GM18505 (cell line): Measurements from ENCODE around the gene GNRH2.

Experiments
- ATAC-seq: cut with Tn5 transposase; IDR thresholded peaks from one replicate; pipeline ENCODE4 v1.9.1; 2021; ENCODE audit not compliant: unreplicated experiment
- POLR2A ChIP-seq: IDR thresholded peaks from 4 replicates; pipeline ENCODE4 v1.6.1; 2011; ENCODE audit warnings: borderline replicate concordance; ENCODE audit not compliant: insufficient read depth, insufficient read length; ENCODE audit errors: extremely low read depth

The GNRH2 gene

DNA sequence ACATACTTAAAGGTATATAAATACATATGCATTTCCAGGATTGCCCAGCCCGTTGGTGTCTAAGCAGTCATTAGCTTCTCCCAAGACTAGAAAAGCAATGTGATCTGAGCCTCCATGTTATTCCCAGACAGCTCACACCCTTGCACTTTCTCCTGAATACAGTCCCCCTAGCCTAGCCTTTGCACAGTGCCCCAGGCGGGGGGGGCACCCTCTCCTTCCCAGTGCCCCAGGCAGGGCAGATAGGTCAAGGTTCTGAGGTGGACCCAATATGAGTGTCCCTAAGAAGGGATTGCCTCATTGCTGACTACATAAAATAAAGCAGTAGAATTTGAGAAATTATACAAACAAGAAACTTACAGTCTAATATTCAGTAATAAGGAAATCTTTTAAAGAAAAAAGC is 15.4 kb upstream of the GNRH2 start:
- no peak for ATAC-seq
- TF ChIP-seq POLR2A, result no peak

DNA sequence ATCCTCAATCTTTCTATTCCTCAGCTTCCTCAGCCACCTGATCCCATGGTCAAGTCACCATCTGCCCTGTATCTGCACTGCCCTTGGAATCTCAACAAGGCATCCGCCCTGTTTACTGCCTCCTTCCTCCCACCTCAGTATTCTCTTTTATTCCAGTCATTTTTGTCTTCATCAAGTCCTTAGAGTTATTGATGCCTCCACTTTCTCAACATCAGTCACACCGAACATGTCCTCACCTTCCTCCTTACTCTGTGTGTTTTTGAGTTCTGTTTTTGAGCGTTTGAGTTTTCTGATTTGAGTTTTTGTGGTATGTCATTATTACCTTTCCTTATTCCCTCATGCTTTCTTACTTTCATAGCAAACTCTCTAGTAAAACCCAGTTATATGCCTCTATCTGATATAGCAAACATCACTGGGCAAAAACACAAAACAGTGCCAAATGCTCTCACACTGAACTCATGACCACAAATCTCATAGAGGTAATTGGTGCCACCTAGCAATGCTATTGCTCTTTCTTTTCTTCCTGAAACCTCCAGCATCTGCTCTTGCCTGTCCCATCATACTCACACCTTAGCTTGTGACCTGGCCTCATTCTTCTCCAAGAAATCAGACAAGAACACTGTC is 11.8 kb upstream of the GNRH2 start:
- no peak for ATAC-seq
- TF ChIP-seq POLR2A, result no peak

DNA sequence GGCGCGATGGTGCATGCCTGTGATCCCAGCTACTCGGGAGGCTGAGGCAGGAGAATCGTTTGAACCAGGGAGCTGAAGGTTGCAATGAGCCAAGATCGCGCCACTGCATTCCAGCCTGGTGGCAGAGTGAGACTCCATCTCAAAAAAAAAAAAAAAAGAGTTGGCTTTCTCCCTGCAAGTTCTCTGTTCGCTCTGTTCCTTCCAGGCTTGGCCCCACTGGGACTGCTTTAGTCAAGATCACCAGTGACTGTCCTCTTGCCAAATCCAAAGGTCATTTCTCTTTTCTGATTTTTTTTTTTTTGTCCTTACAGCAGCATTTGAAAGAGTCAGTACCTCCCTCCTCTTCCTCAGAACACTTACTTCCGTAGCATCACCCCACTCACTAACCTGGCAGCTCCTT is 10.8 kb upstream of the GNRH2 start:
- no peak for ATAC-seq

DNA sequence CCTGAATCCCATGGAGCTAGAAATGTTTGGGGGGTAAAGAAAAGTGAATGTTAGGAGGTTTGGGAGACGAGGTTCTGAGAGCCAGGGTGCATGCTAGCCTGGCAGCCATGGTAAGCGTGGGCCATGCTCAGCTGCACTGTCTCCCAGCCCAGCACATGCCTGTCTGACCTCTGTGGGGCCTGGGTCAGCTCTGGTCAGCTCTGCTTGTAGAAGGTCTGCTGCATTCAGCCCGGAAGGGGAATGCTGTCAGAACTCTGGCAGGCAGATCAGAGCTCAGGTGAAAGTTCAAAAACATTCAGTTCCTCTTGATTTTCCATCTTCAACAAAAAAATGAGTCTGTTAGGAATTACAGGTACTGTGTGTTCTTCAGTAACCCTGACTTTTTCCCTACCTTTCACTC is 5.8 kb upstream of the GNRH2 start:
- ATAC-seq, result no peak
- no peak for TF ChIP-seq POLR2A

More for the DNA sequence above, 10.8 kb upstream of the GNRH2 start:
- TF ChIP-seq POLR2A, result no peak

DNA sequence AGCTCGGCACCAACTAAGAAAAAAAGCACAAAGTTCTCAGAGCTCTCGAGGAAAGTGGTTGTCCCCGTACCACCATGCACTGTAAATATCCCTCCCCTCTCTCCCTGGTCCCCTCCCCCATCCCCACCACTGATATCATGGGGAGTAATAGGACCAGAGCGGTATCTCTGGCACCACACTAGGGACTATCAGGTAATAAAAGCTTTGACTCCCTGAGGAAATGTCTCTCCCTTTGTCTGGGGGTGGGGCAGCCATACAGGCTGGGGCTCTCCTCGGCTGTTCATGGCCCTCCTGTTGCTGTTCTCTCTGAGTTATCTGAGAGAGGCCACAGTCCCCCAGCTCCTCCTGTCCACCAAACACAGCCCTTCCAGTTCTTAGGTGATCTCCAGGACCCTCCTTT is 5.0 kb upstream of the GNRH2 start:
- ATAC-seq, result no peak
- TF ChIP-seq POLR2A, result no peak

DNA sequence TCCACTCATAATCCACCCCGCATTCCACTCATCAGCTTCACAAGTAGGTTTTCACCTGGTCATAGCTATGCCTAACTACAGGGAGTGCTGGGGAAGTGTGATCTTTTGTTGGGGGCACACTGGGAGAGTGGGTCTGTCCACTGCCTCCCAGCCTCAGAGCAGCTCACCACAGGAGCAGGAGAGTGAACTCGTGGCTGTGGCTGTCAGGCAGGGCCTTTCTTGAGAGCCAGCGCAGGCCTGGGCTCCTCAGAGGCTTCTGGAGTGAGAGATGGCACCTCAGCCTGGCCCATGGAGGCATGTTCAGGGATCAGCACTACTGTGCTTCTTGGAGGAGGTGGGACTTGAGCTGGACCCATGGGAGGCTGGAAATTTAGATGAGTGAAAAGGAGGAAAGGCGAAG is 4.0 kb upstream of the GNRH2 start:
- TF ChIP-seq POLR2A, result no peak
- no peak for ATAC-seq

DNA sequence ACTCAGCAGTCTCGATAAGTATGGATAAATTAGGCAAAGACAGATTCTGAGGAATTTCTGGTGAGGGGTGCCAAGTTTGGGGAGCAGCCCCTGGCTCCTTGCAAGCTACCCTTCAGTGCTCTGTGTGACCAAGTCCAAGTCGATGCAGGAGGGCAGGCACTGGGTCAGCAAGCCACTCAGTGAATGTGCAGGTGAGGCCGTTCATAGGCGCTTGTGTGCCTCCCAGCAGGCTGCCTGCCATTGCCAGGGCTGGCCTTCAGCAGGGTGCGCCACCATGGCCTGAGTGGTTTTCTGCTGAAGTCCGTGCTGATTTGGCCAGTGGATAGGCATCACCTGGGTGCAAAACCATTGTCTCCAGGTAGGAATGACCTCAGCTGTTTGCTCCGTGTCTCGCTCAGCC is 3.3 kb upstream of the GNRH2 start:
- ATAC-seq, result no peak
- TF ChIP-seq POLR2A, result no peak

DNA sequence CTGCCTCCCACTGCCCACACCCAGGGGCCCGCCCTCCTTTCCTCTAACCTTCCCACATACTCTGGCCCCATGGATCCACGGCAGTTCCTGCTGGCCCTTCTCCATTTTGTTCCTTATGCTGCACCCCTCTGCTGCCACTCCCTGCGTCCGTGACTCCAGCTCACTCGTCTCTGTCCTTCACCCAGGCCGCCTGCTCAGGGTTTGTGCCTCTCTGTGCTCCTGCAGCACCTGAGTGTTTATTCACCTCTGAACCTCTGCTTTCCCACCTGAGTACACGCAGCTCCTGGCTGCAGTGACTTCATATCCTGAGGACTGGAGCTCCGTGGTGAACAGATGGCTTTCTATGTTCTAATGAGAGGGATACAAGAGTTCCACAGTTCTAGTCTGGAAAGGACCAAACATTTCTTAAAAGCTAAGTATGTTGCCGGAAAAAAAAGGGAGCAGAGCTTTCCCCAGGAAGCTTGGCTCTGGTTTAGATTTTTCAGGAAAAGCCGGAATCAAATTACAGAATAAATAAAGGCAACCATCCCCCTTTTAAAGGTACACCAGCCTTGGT is 1.5 kb upstream of the GNRH2 start:
- ATAC-seq, result no peak
- TF ChIP-seq POLR2A, result no peak

DNA sequence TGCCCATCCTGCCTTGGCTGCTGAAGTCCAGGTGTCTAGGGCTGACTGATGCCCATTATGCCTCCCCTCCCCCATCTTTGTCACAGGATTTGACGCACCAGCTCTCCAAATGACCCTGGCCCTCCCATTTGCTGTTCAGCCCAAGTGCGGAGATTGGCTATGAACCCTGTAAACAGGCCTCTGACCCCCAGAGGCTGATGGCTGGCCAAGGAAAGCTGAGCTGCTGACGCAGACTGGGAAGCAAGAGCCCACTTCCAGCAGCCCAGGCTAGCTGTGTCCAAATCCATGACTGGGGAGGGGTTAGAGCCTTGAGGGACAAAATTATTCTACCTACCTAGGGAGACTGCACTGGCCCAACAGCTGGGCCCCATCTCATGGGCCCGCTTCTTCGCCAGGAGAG is 797 bp upstream of the GNRH2 start:
- no peak for TF ChIP-seq POLR2A
- no peak for ATAC-seq

DNA sequence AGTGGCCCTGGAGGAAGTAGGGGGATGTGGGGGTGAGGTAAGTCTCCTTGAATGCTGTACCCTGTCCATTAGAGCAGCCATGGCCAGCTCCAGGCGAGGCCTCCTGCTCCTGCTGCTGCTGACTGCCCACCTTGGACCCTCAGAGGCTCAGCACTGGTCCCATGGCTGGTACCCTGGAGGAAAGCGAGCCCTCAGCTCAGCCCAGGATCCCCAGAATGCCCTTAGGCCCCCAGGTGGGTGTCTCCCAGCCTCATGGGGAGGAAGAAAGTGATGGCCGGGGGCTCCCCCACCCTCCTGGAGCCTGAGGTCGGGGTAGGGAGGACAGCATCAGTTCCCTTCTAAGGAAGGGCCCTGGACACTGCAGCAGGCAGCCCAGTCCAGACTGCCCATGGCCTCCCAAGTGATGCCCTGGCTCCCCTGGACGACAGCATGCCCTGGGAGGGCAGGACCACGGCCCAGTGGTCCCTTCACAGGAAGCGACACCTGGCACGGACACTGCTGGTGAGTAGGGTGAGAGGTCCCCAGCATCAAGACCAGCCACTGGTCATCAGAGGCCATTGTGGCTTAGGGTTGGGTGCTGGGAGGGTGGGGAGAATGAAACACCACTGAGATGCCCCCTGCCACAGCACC is 1.0 kb downstream of the GNRH2 start:
- no peak for ATAC-seq
- no peak for TF ChIP-seq POLR2A

DNA sequence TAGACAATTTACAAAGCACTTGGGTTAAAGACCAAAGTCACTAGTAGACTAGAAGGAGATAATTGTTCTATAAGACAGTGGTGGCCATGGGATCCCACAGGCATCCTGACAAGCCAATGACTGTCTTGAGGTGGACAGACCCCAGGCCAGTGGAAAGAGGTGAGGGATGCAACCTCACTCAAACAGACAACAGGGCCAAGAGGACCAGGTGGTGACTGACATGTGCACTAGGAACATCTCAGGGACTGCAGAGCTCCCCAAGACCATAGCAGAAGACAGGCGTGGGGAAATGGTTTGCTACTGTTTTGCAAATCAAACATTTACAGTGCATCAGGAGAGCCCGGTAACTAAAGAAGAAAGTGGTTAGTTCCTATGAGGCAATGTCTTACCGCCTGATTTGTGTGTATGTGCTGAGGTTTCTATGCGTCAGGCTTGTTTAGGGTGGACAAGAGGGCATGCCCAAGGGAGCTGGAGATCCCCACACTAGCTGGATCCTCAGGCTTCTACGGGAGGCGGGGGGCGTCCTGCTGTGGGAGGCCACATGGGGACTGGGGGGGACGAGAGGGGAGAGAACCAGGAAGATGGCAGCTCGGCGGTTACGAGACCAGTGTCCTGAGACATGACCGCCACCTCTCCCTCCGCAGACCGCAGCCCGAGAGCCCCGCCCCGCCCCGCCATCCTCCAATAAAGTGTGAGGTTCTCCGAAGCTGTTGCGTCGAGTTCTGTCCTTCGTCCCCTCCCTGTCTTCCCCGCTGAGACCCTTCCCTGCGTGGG is 1.8 kb downstream of the GNRH2 start:
- no peak for TF ChIP-seq POLR2A

DNA sequence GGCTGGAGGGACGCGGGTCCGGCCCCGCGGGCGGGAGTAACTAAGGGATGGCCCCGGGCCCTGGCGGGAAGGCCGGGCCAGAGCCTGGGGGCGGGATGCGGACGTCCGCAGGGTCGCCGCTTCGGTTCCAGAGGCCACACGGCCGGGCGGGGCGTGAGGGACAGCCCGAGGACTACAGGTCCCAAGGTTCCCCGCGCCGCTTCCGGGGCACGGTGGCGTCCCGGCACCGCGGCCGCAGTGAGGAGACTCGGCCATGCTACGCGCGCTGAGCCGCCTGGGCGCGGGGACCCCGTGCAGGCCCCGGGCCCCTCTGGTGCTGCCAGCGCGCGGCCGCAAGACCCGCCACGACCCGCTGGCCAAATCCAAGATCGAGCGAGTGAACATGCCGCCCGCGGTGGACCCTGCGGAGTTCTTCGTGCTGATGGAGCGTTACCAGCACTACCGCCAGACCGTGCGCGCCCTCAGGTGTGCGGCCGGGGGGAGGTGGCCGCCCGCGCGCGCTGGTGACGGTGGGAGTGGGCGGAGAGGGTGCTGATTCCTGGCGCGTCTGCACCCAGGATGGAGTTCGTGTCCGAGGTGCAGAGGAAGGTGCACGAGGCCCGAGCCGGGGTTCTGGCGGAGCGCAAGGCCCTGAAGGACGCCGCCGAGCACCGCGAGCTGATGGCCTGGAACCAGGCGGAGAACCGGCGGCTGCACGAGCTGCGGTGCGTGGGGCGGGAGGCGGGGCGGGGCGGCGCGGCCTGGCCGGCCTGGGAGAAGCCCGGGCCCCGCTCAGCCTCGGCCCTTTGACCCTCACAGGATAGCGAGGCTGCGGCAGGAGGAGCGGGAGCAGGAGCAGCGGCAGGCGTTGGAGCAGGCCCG is 2.6 kb downstream of the GNRH2 start, which contains the start of gene MRPS26:
MRPS26 (plus strand) TSS at position 237 of the 861 bp plus-strand sequence; CDS start at position 254, 17 bp downstream.
- peak; percentile 76 for TF ChIP-seq POLR2A
- peak; percentile 93 for ATAC-seq

More for the DNA sequence above, 1.8 kb downstream of the GNRH2 start:
- ATAC-seq, result peak; percentile 33
